Liver (tissue), 2 donors: ENCODE measurements around the gene NAV2.

ENCODE experiments used
- TF ChIP-seq, protein P1 (sequence below): fragments of 150-350 bp; IDR thresholded peaks from 2 replicates; pipeline ENCODE4 v1.5.1; 2017; ENCODE audit warnings: improper control_type of control experiment, low read depth, low read length; ENCODE audit not compliant: missing input control
- TF ChIP-seq, protein P2 (sequence below): IDR thresholded peaks from 2 replicates; pipeline ENCODE4 v1.6.1; 2016; ENCODE audit warnings: antibody characterized with exemption, mild to moderate bottlenecking
- TF ChIP-seq, protein P3 (sequence below): IDR thresholded peaks from 2 replicates; pipeline ENCODE4 v1.6.1; 2016; ENCODE audit warnings: antibody characterized with exemption
- donor health status: healthy.

DNA sequence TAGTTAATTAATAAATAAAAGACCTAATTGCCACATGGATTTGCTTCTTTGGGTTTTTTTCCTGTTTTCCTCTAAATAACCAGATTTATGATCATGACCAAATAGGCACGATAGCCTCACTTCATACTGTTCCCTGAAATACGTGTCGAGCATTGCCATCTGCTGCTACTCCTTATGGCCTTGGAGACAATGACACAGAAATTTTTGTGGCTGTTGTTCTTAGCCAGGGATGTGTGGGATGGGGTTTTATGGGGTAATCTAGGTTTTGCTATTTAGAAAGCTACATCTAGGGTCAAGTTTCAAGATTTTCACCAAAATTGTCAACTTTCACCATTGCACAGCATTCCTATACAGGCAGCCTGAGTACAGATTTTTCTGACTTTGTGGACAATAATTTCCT is 302.5 kb downstream of the NAV2 start:
- TF ChIP-seq, protein P1, sequence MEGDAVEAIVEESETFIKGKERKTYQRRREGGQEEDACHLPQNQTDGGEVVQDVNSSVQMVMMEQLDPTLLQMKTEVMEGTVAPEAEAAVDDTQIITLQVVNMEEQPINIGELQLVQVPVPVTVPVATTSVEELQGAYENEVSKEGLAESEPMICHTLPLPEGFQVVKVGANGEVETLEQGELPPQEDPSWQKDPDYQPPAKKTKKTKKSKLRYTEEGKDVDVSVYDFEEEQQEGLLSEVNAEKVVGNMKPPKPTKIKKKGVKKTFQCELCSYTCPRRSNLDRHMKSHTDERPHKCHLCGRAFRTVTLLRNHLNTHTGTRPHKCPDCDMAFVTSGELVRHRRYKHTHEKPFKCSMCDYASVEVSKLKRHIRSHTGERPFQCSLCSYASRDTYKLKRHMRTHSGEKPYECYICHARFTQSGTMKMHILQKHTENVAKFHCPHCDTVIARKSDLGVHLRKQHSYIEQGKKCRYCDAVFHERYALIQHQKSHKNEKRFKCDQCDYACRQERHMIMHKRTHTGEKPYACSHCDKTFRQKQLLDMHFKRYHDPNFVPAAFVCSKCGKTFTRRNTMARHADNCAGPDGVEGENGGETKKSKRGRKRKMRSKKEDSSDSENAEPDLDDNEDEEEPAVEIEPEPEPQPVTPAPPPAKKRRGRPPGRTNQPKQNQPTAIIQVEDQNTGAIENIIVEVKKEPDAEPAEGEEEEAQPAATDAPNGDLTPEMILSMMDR = no peak
- TF ChIP-seq, protein P2, sequence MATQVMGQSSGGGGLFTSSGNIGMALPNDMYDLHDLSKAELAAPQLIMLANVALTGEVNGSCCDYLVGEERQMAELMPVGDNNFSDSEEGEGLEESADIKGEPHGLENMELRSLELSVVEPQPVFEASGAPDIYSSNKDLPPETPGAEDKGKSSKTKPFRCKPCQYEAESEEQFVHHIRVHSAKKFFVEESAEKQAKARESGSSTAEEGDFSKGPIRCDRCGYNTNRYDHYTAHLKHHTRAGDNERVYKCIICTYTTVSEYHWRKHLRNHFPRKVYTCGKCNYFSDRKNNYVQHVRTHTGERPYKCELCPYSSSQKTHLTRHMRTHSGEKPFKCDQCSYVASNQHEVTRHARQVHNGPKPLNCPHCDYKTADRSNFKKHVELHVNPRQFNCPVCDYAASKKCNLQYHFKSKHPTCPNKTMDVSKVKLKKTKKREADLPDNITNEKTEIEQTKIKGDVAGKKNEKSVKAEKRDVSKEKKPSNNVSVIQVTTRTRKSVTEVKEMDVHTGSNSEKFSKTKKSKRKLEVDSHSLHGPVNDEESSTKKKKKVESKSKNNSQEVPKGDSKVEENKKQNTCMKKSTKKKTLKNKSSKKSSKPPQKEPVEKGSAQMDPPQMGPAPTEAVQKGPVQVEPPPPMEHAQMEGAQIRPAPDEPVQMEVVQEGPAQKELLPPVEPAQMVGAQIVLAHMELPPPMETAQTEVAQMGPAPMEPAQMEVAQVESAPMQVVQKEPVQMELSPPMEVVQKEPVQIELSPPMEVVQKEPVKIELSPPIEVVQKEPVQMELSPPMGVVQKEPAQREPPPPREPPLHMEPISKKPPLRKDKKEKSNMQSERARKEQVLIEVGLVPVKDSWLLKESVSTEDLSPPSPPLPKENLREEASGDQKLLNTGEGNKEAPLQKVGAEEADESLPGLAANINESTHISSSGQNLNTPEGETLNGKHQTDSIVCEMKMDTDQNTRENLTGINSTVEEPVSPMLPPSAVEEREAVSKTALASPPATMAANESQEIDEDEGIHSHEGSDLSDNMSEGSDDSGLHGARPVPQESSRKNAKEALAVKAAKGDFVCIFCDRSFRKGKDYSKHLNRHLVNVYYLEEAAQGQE = no peak
- TF ChIP-seq, protein P3, sequence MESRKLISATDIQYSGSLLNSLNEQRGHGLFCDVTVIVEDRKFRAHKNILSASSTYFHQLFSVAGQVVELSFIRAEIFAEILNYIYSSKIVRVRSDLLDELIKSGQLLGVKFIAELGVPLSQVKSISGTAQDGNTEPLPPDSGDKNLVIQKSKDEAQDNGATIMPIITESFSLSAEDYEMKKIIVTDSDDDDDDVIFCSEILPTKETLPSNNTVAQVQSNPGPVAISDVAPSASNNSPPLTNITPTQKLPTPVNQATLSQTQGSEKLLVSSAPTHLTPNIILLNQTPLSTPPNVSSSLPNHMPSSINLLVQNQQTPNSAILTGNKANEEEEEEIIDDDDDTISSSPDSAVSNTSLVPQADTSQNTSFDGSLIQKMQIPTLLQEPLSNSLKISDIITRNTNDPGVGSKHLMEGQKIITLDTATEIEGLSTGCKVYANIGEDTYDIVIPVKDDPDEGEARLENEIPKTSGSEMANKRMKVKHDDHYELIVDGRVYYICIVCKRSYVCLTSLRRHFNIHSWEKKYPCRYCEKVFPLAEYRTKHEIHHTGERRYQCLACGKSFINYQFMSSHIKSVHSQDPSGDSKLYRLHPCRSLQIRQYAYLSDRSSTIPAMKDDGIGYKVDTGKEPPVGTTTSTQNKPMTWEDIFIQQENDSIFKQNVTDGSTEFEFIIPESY = no peak
